ENCODE data around the gene COL24A1. TPM values are rescaled to one million over a fixed set of nuclear protein-coding genes. Genes with fewer than 3 reads are reported as not detected.
"Not testable (repeated sequence)": the region's sequence is repeated elsewhere in the genome, so short reads cannot be mapped to it uniquely, and the experiment has no call there.

Gene COL24A1
- total RNA-seq, 5 donors from 2014 or later (not counting 1 experiment from before 2014, with no cell fraction given): 0.06 to 0.40 (median 0.25) TPM

- Mint-ChIP-seq H3K27me3 (no peaks in the 10 kb centered on the region), H3K4me3 (no peak overlapping the region), H3K9me3 (peaks cover 0 to 7% (median under 1%) of the 10 kb centered on the region in 3 donors), H3K36me3 (no peaks in the 10 kb centered on the region), H3K4me1 (no peaks in the 10 kb centered on the region), H3K27ac (no peak overlapping the region)
- CTCF ChIA-PET: no interaction called here
- no peak for ATAC-seq (replicated peaks in 1 of 4)
- no peak for DNase-seq
- Histone ChIP-seq H3K36me3 (ENCODE audit: control insufficient read depth in 2 of 2, extremely low read depth in 1 of 2, insufficient read depth in 1 of 2, low read length in 1 of 2) (no peaks in the 10 kb centered on the region), H3K27me3 (replicated peaks in 1 of 2; ENCODE audit: control insufficient read depth in 2 of 2, extremely low read depth in 1 of 2, insufficient read depth in 2 of 2, low read length in 1 of 2) (no peaks in the 10 kb centered on the region), H3K4me3 (ENCODE audit: control insufficient read depth in 1 of 2, extremely low read depth in 1 of 2, low read length in 1 of 2) (no peak overlapping the region), H3K9me3 (no peaks in the 10 kb centered on the region), H3K27ac (ENCODE audit: low read length) (no peak overlapping the region), H3K4me1 (ENCODE audit: control insufficient read depth in 1 of 2, extremely low read depth in 1 of 2, insufficient read depth in 2 of 2, low read length in 2 of 2) (peaks cover 0 to 4% of the 10 kb centered on the region in 2 experiments)
- WGBS (ENCODE audit: insufficient coverage): 74% methylated on average over 2 of the region's 2 CpGs
- POLR2A ChIA-PET: no interaction called here
These were observed 42.3 kb downstream of the COL24A1 start for GRCh38 chr1:86114236-86114635.

DNA sequence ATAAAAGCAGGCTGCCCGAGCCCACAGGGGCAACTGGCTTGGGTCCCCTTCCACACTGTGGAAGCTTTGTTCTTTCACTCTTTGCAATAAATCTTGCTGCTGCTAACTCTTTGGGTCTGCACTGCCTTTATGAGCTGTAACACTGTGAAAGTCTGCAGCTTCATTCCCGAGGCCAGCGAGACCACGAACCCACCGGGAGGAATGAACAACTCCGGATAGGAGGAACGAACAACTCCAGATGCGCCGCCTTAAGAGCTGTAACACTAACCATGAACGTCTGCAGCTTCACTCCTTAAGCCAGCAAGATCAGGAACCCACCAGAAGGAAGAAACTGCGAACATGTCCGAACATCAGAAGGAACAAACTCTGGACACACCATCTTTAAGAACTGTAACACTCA, 45.0 kb downstream of the COL24A1 start:
- H3K9me3 Mint-ChIP-seq; POLR2A ChIA-PET; DNase-seq; H3K27ac Mint-ChIP-seq; H3K27me3 ChIP-seq (replicated peaks in 1 of 2; ENCODE audit: control insufficient read depth in 2 of 2, extremely low read depth in 1 of 2, insufficient read depth in 2 of 2, low read length in 1 of 2); H3K27me3 Mint-ChIP-seq; ATAC-seq (replicated peaks in 1 of 4); H3K4me3 Mint-ChIP-seq; H3K4me1 ChIP-seq (ENCODE audit: control insufficient read depth in 1 of 2, extremely low read depth in 1 of 2, insufficient read depth in 2 of 2, low read length in 2 of 2); H3K4me1 Mint-ChIP-seq; CTCF ChIA-PET; H3K4me3 ChIP-seq (ENCODE audit: control insufficient read depth in 1 of 2, extremely low read depth in 1 of 2, low read length in 1 of 2); H3K27ac ChIP-seq (ENCODE audit: low read length); H3K36me3 Mint-ChIP-seq; H3K9me3 ChIP-seq; H3K36me3 ChIP-seq (ENCODE audit: control insufficient read depth in 2 of 2, extremely low read depth in 1 of 2, insufficient read depth in 1 of 2, low read length in 1 of 2): not testable (repeated sequence)
- 50% methylated on average over 1 of the region's 12 CpGs for WGBS (ENCODE audit: insufficient coverage)

DNA sequence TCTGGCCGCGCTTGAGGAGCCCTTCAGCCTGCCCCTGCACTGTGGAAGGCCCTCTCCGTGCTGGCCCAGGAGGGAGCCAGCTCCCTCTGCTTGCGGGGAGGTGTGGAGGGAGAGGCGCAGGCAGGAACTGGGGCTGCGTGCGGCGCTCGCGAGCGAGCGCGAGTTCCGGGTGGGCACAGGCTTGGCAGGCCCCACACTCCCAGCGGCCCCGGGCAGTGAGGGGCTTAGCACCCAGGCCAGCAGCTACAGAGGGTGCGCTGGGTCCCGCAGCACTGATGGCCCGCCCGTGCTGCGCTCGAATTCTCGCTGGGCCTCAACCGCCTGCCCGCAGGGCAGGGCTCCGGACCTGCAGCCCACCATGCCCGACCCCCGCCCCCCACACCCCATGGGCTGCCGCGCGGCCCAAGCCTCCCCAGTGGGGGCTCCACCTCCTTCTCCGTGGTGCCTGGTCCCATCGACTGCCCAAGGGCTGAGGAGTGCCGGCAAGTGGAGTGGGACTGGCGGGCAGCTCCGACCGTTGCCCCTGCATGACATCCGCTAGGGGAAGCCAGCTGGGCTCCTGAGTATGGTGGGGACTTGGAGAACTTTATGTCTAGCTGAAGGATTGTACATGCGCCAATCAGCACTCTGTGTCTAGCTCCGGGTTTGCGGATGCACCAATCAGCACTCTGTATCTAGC, 46.0 kb downstream of the COL24A1 start:
- H3K9me3 ChIP-seq: no peaks in the 10 kb centered on the region
- 95% methylated on average over 35 of the region's 41 CpGs for WGBS (ENCODE audit: insufficient coverage)
- H3K9me3 Mint-ChIP-seq: no peaks in the 10 kb centered on the region
- H3K36me3 ChIP-seq (ENCODE audit: control insufficient read depth in 2 of 2, extremely low read depth in 1 of 2, insufficient read depth in 1 of 2, low read length in 1 of 2): no peaks in the 10 kb centered on the region
- H3K27ac Mint-ChIP-seq: no peak overlapping the region
- no peak overlapping the region for H3K27ac ChIP-seq (ENCODE audit: low read length)
- ChIA-PET CTCF (interaction anchor here in 1 of 2 donors (0.6 kb wide), 1 partner anchor 13 kb away, joined by 3 read pairs; no protein-coding TSS in a partner anchor), POLR2A (no interaction called here)
- no peaks in the 10 kb centered on the region for H3K27me3 ChIP-seq (replicated peaks in 1 of 2; ENCODE audit: control insufficient read depth in 2 of 2, extremely low read depth in 1 of 2, insufficient read depth in 2 of 2, low read length in 1 of 2)
- no peaks in the 10 kb centered on the region for H3K4me1 Mint-ChIP-seq
- no peaks in the 10 kb centered on the region for H3K36me3 Mint-ChIP-seq
- H3K4me3 ChIP-seq (ENCODE audit: control insufficient read depth in 1 of 2, extremely low read depth in 1 of 2, low read length in 1 of 2): no peak overlapping the region
- H3K4me3 Mint-ChIP-seq: no peak overlapping the region
- no peaks in the 10 kb centered on the region for H3K4me1 ChIP-seq (ENCODE audit: control insufficient read depth in 1 of 2, extremely low read depth in 1 of 2, insufficient read depth in 2 of 2, low read length in 2 of 2)
- no peak for DNase-seq
- peaks cover 2 to 3% of the 10 kb centered on the region in 2 donors for H3K27me3 Mint-ChIP-seq
- ATAC-seq (replicated peaks in 1 of 4): no peak

DNA sequence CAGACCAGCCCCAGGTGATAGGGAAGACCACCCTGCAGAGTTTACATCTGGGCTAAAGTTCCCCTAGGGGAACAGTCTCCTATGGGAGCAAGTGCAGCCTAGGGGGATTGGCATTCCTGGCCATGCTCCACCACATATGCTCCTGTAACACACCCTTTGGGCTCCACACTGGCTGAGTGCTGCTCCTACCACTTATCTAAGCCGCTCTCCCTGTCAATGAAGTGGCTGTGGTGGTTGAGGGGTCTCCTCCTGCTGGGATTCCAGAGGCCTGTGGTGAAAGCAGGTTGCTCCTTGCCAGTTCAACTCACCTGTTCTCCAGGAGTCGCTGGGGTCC, 51.1 kb downstream of the COL24A1 start:
- ChIA-PET POLR2A (no interaction called here), CTCF (no interaction called here)
- H3K27ac ChIP-seq (ENCODE audit: low read length): no peak overlapping the region
- H3K9me3 ChIP-seq: no peaks in the 10 kb centered on the region
- Mint-ChIP-seq H3K4me3 (no peak overlapping the region), H3K36me3 (no peaks in the 10 kb centered on the region), H3K9me3 (no peaks in the 10 kb centered on the region), H3K27me3 (peaks cover 2 to 3% of the 10 kb centered on the region in 2 donors), H3K27ac (no peak overlapping the region), H3K4me1 (no peaks in the 10 kb centered on the region)
- no peak for DNase-seq
- ATAC-seq (replicated peaks in 1 of 4): no peak
- H3K36me3 ChIP-seq (ENCODE audit: control insufficient read depth in 2 of 2, extremely low read depth in 1 of 2, insufficient read depth in 1 of 2, low read length in 1 of 2): no peaks in the 10 kb centered on the region
- no peak overlapping the region for H3K4me3 ChIP-seq (ENCODE audit: control insufficient read depth in 1 of 2, extremely low read depth in 1 of 2, low read length in 1 of 2)
- WGBS (ENCODE audit: insufficient coverage): 43% methylated on average over 1 of the region's 2 CpGs
- H3K4me1 ChIP-seq (ENCODE audit: control insufficient read depth in 1 of 2, extremely low read depth in 1 of 2, insufficient read depth in 2 of 2, low read length in 2 of 2): no peaks in the 10 kb centered on the region
- peaks cover 0 to 3% of the 10 kb centered on the region in 2 experiments for H3K27me3 ChIP-seq (replicated peaks in 1 of 2; ENCODE audit: control insufficient read depth in 2 of 2, extremely low read depth in 1 of 2, insufficient read depth in 2 of 2, low read length in 1 of 2)

- Mint-ChIP-seq H3K27me3 (peaks cover 2 to 3% of the 10 kb centered on the region in 2 donors), H3K4me1 (no peaks in the 10 kb centered on the region), H3K9me3 (no peaks in the 10 kb centered on the region), H3K4me3 (no peak overlapping the region), H3K27ac (no peak overlapping the region), H3K36me3 (no peaks in the 10 kb centered on the region)
- H3K36me3 ChIP-seq (ENCODE audit: control insufficient read depth in 2 of 2, extremely low read depth in 1 of 2, insufficient read depth in 1 of 2, low read length in 1 of 2): no peaks in the 10 kb centered on the region
- POLR2A ChIA-PET: no interaction called here
- H3K9me3 ChIP-seq: no peaks in the 10 kb centered on the region
- H3K27ac ChIP-seq (ENCODE audit: low read length): no peak overlapping the region
- CTCF ChIA-PET: no interaction called here
- whole genome bisulfite sequencing (ENCODE audit: insufficient coverage): 84% methylated on average over 12 of the region's 12 CpGs
- H3K4me3 ChIP-seq (ENCODE audit: control insufficient read depth in 1 of 2, extremely low read depth in 1 of 2, low read length in 1 of 2): no peak overlapping the region
- peaks cover 0 to 3% of the 10 kb centered on the region in 2 experiments for H3K27me3 ChIP-seq (replicated peaks in 1 of 2; ENCODE audit: control insufficient read depth in 2 of 2, extremely low read depth in 1 of 2, insufficient read depth in 2 of 2, low read length in 1 of 2)
- ATAC-seq (replicated peaks in 1 of 4) (no peak), DNase-seq (no peak)
- no peaks in the 10 kb centered on the region for H3K4me1 ChIP-seq (ENCODE audit: control insufficient read depth in 1 of 2, extremely low read depth in 1 of 2, insufficient read depth in 2 of 2, low read length in 2 of 2)
These were observed 51.7 kb downstream of the COL24A1 start for GRCh38 chr1:86104606-86105532.

GRCh38 chr1:86101616-86102015, 55.0 kb downstream of the COL24A1 start:
- no peaks in the 10 kb centered on the region for H3K4me1 ChIP-seq (ENCODE audit: control insufficient read depth in 1 of 2, extremely low read depth in 1 of 2, insufficient read depth in 2 of 2, low read length in 2 of 2)
- H3K9me3 ChIP-seq: no peaks in the 10 kb centered on the region
- H3K27me3 Mint-ChIP-seq: peaks cover 2 to 10% of the 10 kb centered on the region in 2 donors
- DNase-seq: no peak
- H3K4me1 Mint-ChIP-seq: no peaks in the 10 kb centered on the region
- H3K27ac ChIP-seq (ENCODE audit: low read length): no peak overlapping the region
- no CpG with 5 or more reads among the region's 2 CpGs for WGBS (ENCODE audit: insufficient coverage)
- no peaks in the 10 kb centered on the region for H3K36me3 Mint-ChIP-seq
- H3K27me3 ChIP-seq (replicated peaks in 1 of 2; ENCODE audit: control insufficient read depth in 2 of 2, extremely low read depth in 1 of 2, insufficient read depth in 2 of 2, low read length in 1 of 2): peaks cover 0 to 3% of the 10 kb centered on the region in 2 experiments
- ChIA-PET POLR2A (no interaction called here), CTCF (interaction anchor here (0.6 kb wide), 2 partner anchors 64 to 453 kb away, joined by 3 read pairs; no protein-coding TSS in a partner anchor)
- H3K4me3 ChIP-seq (ENCODE audit: control insufficient read depth in 1 of 2, extremely low read depth in 1 of 2, low read length in 1 of 2): no peak overlapping the region
- H3K36me3 ChIP-seq (ENCODE audit: control insufficient read depth in 2 of 2, extremely low read depth in 1 of 2, insufficient read depth in 1 of 2, low read length in 1 of 2): no peaks in the 10 kb centered on the region
- peaks cover 0 to 6% (median 0%) of the 10 kb centered on the region in 3 donors for H3K9me3 Mint-ChIP-seq
- ATAC-seq (replicated peaks in 1 of 4): no peak
- H3K27ac Mint-ChIP-seq: no peak overlapping the region
- no peak overlapping the region for H3K4me3 Mint-ChIP-seq

All from T-cell (primary cell).